HCT116 (cell line): ENCODE data around the gene ARPP21. TPM values are rescaled to one million over a fixed set of nuclear protein-coding genes. Genes with fewer than 3 reads are reported as not detected.

Experiments
- ATAC-seq: fragments of 200-7000 bp; cut with Tn5 transposase; 2 replicates; pipeline ENCODE4 v1.9.1; 2020; ENCODE audit warnings: mild to moderate bottlenecking, moderate library complexity
- BruUV-seq: library from RNA; stranded (reverse); fragments of 400-500 nt; replicated peaks from 2 replicates; lab custom pipeline; 2021; lab: Mats Ljungman, UMichigan
- CTCF ChIA-PET: fragments of 300-600 bp; sonication (Branson Sonifier 250); formaldehyde crosslinking; loops from one replicate; lab custom pipeline; 2021; ENCODE audit warnings: antibody characterized with exemption; lab: Charles Lee
- POLR2A ChIA-PET: fragments of 300-600, 350-600 bp; sonication (Branson Sonifier 250); formaldehyde crosslinking; loops from one replicate; lab custom pipeline; 2021; ENCODE audit warnings: antibody characterized with exemption; lab: Charles Lee
- RAD21 ChIA-PET, 2 experiments: fragments of 300-600 bp; sonication (Branson Sonifier 250); formaldehyde crosslinking; loops; one replicate each; lab custom pipeline; 2023; ENCODE audit warnings: low total read pairs in 2 of 2; ENCODE audit not compliant: uncharacterized antibody in 2 of 2, unreplicated experiment in 2 of 2, low non-redundant PET in 1 of 2; lab: Charles Lee
- DNase-seq: peaks from one replicate; pipeline ENCODE4 v3.0.0-alpha.2; 2010; ENCODE audit warnings: low read depth, low spot score
- H2AFZ ChIP-seq: fragments of 200-600 bp; shearing (Covaris generic), sonication (generic); 2 replicates; pipeline ENCODE4 v1.6.1; 2017; ENCODE audit warnings: low read depth, mixed run types, mixed read lengths, antibody characterized with exemption, low read length; ENCODE audit not compliant: poor library complexity, severe bottlenecking
- H3K27ac ChIP-seq: 2 replicates; pipeline ENCODE4 v1.5.1; 2012; ENCODE audit warnings: low read depth, low read length
- H3K27me3 ChIP-seq: fragments of 200-600 bp; sonication (generic); 2 replicates; pipeline ENCODE4 v1.6.1; 2016; ENCODE audit warnings: mixed run types, low read length, mixed read lengths; ENCODE audit not compliant: insufficient read depth
- H3K36me3 ChIP-seq, 2 experiments: fragments of 200-500 bp in 1 of 2; fragments of 200-600 bp in 1 of 2; sonication (Bioruptor generic) in 1 of 2; sonication (generic) in 1 of 2; 2 replicates each; pipeline versions ENCODE4 v1.5.1 to v1.6.1; 2014 to 2016; ENCODE audit warnings: low read length in 2 of 2, inconsistent platforms in 1 of 2, mixed read lengths in 1 of 2, mixed run types in 1 of 2; ENCODE audit not compliant: insufficient read depth in 2 of 2, control insufficient read depth in 1 of 2
- H3K4me1 ChIP-seq, 2 experiments: fragments of 200-600 bp in 1 of 2; sonication (generic) in 1 of 2; 2 replicates each; pipeline versions ENCODE4 v1.5.1 to v1.6.1; 2012 to 2017; ENCODE audit warnings: low read length in 2 of 2, inconsistent platforms in 1 of 2, mild to moderate bottlenecking in 1 of 2, mixed read lengths in 1 of 2, mixed run types in 1 of 2, moderate library complexity in 1 of 2; ENCODE audit not compliant: insufficient read depth in 2 of 2, control insufficient read depth in 1 of 2
- H3K4me2 ChIP-seq: fragments of 200-600 bp; sonication (generic); 2 replicates; pipeline ENCODE4 v1.6.1; 2017; ENCODE audit warnings: mixed run types, low read length, mixed read lengths
- H3K4me3 ChIP-seq, 2 experiments: fragments of 200-600 bp in 1 of 2; sonication (generic) in 1 of 2; replicated peaks in 1 of 2; 2 replicates each; pipeline ENCODE4 v1.5.1; 2011 to 2016; ENCODE audit warnings: low read length in 2 of 2, control low read depth in 1 of 2, low read depth in 1 of 2, mild to moderate bottlenecking in 1 of 2, mixed read lengths in 1 of 2, mixed run types in 1 of 2
- H3K79me2 ChIP-seq: fragments of 200-600 bp; sonication (generic); 2 replicates; pipeline ENCODE4 v1.6.1; 2017; ENCODE audit warnings: mild to moderate bottlenecking, mixed run types, low read length, moderate library complexity, mixed read lengths; ENCODE audit not compliant: insufficient read depth
- H3K9ac ChIP-seq: fragments of 200-600 bp; sonication (generic); 2 replicates; pipeline ENCODE4 v1.6.1; 2016; ENCODE audit warnings: low read length, mixed read lengths
- H3K9me2 ChIP-seq: fragments of 200-600 bp; sonication (generic), shearing (Covaris generic); 2 replicates; pipeline ENCODE4 v1.6.1; 2017; ENCODE audit warnings: mixed run types, mild to moderate bottlenecking, moderate library complexity; ENCODE audit not compliant: insufficient read depth
- H3K9me3 ChIP-seq, 2 experiments: fragments of 200-500 bp in 1 of 2; fragments of 200-600 bp in 1 of 2; sonication (Bioruptor generic) in 1 of 2; sonication (generic) in 1 of 2; 2 replicates each; pipeline ENCODE4 v1.6.1; 2014 to 2017; ENCODE audit warnings: low read length in 2 of 2, mixed read lengths in 2 of 2, inconsistent platforms in 1 of 2, low read depth in 1 of 2, mild to moderate bottlenecking in 1 of 2, mixed run types in 1 of 2, moderate library complexity in 1 of 2; ENCODE audit not compliant: control insufficient read depth in 1 of 2, insufficient read depth in 1 of 2
- H4K20me1 ChIP-seq: fragments of 200-600 bp; sonication (generic), shearing (Covaris generic); 2 replicates; pipeline ENCODE4 v1.6.1; 2017; ENCODE audit warnings: mixed run types, mild to moderate bottlenecking, moderate library complexity; ENCODE audit not compliant: insufficient read depth
- ATF3 ChIP-seq: IDR thresholded peaks from 2 replicates; pipeline ENCODE4 v1.6.1; 2012
- CBX3 ChIP-seq: IDR thresholded peaks from 2 replicates; pipeline ENCODE4 v1.6.1; 2012; ENCODE audit warnings: low read depth
- ELF1 ChIP-seq: IDR thresholded peaks from 2 replicates; pipeline ENCODE4 v1.6.1; 2012; ENCODE audit warnings: low read depth, borderline replicate concordance
- JUND ChIP-seq: IDR thresholded peaks from 2 replicates; pipeline ENCODE4 v1.6.1; 2012
- POLR2A ChIP-seq: IDR thresholded peaks from 2 replicates; pipeline ENCODE4 v1.7.0; 2011; ENCODE audit warnings: borderline replicate concordance; ENCODE audit not compliant: insufficient read depth, insufficient read length; ENCODE audit errors: extremely low read depth
- ZBTB33 ChIP-seq: IDR thresholded peaks from 2 replicates; pipeline ENCODE4 v1.6.1; 2011; ENCODE audit warnings: mild to moderate bottlenecking, low read length, moderate library complexity; ENCODE audit not compliant: insufficient replicate concordance; ENCODE audit errors: extremely low read depth
- ZFX ChIP-seq: fragments of 450-650 bp; IDR thresholded peaks from 2 replicates; pipeline ENCODE4 v1.6.1; 2017
- intact Hi-C: fragments of 100-400 bp; cut with micrococcal nuclease; formaldehyde crosslinking; loops from 2 replicates; pipeline ENCODE4 v1.10.0; 2022
- total RNA-seq: library from RNA; stranded (reverse); gene quantifications from one replicate; pipeline ENCODE4 v1.2.1, GENCODE V29; 2021; ENCODE audit not compliant: unreplicated experiment
- TF ChIP-seq, protein P1 (sequence below), 3 experiments: fragments of 200-600 bp in 1 of 3; sonication (generic) in 1 of 3; IDR thresholded peaks in 2 of 3; conservative IDR thresholded peaks in 1 of 3; 2 replicates each; pipeline ENCODE4 v1.5.1; 2012 to 2017; ENCODE audit warnings: low read depth in 2 of 3, low read length in 2 of 3, antibody characterized with exemption in 1 of 3, borderline replicate concordance in 1 of 3, control low read depth in 1 of 3, mild to moderate bottlenecking in 1 of 3, mixed read lengths in 1 of 3, mixed run types in 1 of 3, moderate library complexity in 1 of 3; ENCODE audit not compliant: insufficient read depth in 1 of 3

Gene ARPP21
- total RNA-seq, 1 experiment from 2014 or later: not detected

DNA sequence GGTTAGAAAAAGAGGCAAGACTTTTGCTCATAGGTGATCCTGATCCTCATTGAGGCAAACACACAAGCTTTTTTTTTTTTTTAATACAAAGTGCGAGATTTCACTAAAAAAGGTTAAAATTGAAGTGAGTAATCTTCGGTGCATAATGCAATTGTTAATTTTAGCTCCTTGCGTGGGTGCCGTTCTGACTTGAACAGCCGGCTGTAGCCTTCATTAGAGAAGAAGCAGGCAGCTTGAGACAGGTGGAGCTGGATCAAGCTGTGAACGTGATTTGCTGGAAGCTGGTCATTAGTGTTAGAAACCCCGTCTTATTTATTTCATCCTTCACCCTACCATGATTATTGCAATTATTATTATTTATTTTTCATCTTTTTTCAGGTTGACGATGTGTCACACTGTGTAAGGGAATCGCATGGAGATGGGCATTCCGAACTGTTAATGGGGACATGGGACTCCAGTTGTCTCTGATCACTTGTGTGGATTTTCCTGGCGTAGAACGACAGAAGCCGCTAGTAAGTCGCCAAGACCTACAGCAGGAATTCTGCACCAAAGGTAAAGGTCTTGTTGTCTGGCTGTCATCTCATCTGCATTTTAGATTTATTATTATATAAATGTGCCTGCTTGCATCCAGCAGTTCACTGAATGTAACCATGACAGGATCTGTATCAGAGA lies 40.2 kb downstream of the ARPP21 start:
- CTCF ChIA-PET: no interaction called here
- no TSS peak for BruUV-seq
- no peak for DNase-seq

More for the DNA sequence above, 40.2 kb downstream of the ARPP21 start:
- Histone ChIP-seq H3K9ac (no peak overlapping the region), H3K9me3 (peaks cover 0 to 15% of the 10 kb centered on the region in 2 experiments; a peak in 2 of 4 replicates), H3K4me1 (no peaks in the 10 kb centered on the region), H4K20me1 (no peaks in the 10 kb centered on the region), H3K36me3 (no peaks in the 10 kb centered on the region), H3K4me3 (no peak overlapping the region)
- intact Hi-C loops: no loop called here
- ATAC-seq: no peak
- ChIA-PET POLR2A (no interaction called here), RAD21 (no interaction called here)
- TF ChIP-seq ZBTB33: no peak
- TF ChIP-seq ATF3: no peak
- no peak for TF ChIP-seq POLR2A
- TF ChIP-seq ZFX: no peak
- no peak for TF ChIP-seq ELF1
- no peak for TF ChIP-seq CBX3
- TF ChIP-seq JUND: no peak
- TF ChIP-seq, protein P1, sequence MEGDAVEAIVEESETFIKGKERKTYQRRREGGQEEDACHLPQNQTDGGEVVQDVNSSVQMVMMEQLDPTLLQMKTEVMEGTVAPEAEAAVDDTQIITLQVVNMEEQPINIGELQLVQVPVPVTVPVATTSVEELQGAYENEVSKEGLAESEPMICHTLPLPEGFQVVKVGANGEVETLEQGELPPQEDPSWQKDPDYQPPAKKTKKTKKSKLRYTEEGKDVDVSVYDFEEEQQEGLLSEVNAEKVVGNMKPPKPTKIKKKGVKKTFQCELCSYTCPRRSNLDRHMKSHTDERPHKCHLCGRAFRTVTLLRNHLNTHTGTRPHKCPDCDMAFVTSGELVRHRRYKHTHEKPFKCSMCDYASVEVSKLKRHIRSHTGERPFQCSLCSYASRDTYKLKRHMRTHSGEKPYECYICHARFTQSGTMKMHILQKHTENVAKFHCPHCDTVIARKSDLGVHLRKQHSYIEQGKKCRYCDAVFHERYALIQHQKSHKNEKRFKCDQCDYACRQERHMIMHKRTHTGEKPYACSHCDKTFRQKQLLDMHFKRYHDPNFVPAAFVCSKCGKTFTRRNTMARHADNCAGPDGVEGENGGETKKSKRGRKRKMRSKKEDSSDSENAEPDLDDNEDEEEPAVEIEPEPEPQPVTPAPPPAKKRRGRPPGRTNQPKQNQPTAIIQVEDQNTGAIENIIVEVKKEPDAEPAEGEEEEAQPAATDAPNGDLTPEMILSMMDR (IDR thresholded peaks at IDR 0.05 in 2 of 3, conservative IDR thresholded peaks at IDR 0.05 in 1 of 3; ENCODE audit: borderline replicate concordance in 1 of 3, insufficient read depth in 1 of 3, low read depth in 2 of 3, low read length in 2 of 3): no peak
- TF ChIP-seq, all 23 proteins: peak for 0
- H3K79me2 ChIP-seq: no peaks in the 10 kb centered on the region
- no peak overlapping the region for H3K4me2 ChIP-seq
- no peaks in the 10 kb centered on the region for H3K27me3 ChIP-seq
- no peak overlapping the region for H3K27ac ChIP-seq
- no peaks in the 10 kb centered on the region for H3K9me2 ChIP-seq
- no peak overlapping the region for H2AFZ ChIP-seq
